Effector CD8-positive, alpha-beta T cell (primary cell): ENCODE results near the gene GRPEL1.

Experiments
- DNase-seq: peaks from one replicate; lab custom pipeline; 2025; lab: John Stamatoyannopoulos, UW

GRPEL1 gene

DNA sequence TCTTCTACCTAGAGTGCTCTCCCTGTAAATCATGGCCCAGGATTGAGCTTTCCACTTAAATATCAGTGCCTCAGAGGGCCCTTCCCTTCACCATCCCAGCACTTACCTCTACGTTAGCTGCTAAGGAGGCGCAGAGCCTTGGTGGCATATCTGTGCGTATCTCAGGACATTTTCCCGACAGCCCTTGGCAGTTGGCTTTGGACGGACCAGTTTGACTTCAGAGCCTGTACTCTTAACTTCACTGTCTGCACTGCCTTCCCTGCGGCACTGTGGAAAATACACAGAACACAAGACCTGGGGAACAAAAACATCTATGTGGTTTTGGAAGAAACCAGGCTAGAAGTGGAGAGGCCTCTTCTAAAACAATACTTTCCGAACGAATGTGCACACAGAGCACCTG lies 22.3 kb downstream of the GRPEL1 start:
- no peak for DNase-seq

DNA sequence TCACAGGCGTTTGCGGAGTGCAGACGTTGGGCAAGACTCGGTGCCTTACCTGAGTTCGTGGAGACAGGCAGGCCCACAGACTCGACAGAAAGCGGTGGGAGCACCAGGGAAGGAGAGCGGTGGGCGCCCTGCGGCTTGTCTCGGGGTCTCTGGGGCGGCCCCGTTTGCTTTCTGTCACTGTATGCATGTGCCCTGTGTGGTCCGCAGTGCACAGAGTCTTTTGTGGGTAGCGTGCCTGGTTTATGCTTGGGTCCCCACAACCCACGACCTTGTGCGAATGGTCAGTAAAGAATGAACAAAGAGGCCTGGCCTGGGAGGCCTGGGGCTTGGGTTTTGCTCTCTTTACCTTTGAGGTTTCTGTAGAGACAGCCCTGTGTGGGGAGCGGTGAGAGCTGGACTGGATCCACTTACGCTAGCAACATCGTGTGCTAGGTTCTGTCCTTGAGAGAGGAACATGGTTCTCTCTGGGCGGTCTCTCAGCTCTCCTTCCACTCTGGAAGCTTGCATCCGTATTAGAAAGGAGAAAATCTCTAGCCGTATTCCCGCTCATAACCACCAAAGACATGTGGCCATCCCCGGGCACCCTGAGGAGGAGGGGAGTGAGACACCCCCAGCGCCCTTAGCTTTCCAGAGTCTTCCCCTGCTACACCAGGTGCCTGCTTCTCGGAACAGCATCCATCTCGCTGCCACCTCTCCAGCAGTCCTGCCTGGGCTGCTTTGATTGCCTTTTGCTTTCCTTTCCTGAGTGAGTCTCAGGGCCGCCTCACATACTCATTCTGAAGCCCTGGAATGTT lies 23.5 kb downstream of the GRPEL1 start:
- no peak for DNase-seq

DNA sequence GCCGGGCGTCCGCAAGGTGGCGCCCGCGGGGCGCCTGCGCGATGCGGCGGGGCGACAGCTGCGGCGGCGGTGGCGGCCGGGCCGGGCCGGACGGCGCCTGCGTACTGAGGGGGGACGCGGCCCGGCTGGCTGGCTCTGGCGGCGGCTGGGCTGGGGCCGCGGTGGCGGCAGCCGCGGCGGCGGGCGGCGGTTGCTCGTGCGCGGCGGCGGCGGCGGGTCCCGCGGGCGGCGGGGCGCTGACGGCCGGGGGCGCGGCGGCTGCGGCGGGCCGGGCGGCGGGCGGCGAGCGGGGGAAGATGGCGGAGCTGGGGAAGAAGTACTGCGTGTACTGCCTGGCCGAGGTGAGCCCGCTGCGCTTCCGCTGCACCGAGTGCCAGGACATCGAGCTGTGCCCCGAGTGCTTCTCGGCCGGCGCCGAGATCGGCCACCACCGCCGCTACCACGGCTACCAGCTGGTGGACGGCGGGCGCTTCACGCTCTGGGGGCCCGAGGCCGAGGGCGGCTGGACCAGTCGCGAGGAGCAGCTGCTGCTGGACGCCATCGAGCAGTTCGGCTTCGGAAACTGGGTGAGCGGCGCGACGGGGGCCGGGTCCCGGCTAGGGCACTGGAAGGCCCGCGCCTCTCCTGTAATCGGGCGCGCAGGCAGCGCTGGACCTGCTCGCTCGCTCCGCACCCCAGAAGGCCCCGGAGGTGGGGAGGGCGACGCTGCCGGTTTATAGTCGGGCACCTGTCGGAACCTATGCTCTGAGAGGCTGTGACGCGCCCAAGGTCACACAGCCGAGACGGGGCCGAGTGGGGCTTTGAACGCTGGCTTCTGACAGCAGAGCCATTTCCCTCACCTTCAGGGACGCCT lies 24.4 kb downstream of the GRPEL1 start, which contains the start of gene TADA2B:
Gene TADA2B (plus strand): TSS at position 89 of the 853 bp plus-strand sequence. CDS start 208 bp downstream, at position 297.
- peak; percentile 28 for DNase-seq

DNA sequence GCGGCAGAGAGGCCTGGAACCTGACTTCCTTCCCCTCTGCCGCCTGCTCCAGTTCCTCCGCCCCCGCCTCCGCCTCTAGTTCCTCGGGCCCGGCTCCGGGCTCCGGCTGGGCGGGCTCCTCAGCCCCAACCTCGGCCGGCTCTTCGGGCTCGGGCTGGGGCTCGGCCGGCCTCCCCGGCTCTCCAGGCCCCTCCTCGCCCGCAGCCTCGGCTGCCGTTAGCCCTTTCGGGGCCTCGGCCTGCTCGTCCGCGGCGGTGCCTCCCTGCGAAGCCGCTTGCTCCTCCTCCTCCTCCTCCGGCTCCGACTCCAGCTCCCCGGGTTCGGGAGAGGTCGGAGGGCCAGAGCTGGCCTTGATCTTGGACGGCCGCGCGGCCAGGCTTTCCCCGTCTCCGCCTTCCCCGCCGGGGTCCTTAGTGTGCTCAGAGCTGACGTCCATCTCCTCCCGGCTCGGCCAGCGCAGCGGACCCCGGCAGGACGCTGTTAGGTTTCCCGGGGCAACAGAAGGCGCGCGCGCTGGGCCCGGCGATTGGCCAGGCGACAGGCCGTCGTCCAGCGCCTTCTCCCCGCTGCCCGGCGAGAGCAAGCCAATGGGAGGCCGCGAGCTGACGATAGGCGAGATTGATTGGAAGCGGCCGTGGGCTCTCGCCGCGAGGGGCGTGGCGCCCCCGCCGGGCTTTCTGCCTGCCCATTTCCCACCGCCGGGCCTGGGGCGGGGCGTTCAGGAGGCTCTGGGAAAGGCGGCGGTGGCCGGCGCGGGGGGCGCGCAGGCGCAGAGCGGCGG lies 25.2 kb downstream of the GRPEL1 start:
- peak; percentile 87 for DNase-seq

GRCh38 chr4:7041801-7042502 lies 25.9 kb downstream of the GRPEL1 start:
- DNase-seq, result no peak

- no peak for DNase-seq
These were observed 26.6 kb downstream of the GRPEL1 start for GRCh38 chr4:7041246-7041645.

- no peak for DNase-seq
These were observed 27.1 kb downstream of the GRPEL1 start for GRCh38 chr4:7040765-7041164.

DNA sequence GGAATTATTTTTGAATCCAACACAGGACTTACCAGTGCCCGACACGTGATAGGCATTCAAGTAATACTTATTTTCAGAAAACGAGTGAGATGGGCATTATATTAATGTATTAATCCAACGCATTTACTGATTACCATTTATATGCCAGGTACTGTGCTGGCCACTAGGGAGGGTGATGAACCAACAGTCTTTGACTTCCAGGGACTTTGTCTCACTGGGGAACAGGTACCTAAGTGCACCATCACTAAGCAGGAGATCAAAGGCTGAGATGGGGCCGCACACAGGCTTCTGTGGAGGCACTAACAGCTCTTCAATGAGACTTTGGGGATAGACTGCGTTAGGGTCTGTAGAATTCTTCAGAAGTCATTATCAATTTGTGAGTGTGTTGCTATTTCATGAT lies 30.4 kb downstream of the GRPEL1 start:
- no peak for DNase-seq

DNA sequence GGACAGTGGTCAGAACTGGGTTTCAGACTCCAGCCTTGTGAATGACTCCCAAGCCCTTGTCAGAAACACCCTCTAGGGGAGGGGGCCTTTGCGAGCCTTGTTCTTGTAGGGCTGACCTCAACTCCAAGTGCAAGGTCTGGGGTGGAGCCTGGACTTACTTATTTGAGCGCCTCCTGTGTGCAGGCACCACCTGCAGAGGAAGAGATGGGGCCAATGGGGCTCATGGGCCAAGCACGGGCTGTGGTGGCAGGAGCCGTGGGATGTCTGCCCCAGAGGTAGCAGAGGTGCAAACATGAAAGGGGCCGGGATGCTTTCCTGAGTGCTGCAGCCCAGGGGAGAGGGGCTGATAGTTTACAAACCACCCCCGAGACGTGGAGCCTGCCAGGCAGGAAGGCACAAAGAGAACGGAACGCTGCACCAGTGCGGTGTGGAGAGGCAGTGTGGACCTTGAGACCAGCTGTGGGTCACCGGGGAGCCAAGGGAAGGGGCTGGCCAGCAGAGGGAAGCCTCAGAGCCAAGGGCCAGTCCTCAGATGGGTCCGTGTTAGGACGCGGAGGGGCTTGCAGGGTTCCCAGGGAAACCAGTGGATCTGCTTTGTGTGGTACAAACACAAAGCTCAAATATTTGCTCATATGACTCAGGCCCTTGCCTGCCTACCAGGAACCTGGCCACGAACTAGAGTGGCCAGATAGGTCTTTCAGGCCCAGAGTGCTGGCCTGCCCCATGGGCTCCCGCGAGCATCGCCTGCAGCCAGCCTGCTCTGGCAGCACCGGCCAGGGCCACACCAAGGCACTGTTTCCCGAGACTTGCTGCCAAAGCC lies 33.4 kb downstream of the GRPEL1 start:
- no peak for DNase-seq

DNA sequence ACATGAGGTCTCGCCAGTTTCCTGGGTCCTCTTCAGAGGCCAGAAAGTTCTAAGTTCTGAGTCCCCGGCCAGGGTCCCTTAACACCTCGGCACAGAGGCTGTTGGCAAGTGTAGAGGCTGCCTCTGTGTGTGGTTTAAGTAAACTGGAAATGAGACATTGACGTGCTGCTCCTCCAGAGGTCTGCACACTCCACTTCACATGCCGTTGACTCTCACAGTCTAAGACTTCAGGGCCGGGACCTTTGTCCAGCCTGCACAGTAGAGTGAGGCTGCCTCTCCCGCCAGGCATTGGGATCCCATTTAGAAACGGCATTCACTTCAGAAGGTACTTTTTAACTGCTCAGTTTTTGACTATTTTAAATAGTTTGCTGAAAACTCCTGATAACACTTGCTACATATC lies 35.3 kb downstream of the GRPEL1 start:
- no peak for DNase-seq

DNA sequence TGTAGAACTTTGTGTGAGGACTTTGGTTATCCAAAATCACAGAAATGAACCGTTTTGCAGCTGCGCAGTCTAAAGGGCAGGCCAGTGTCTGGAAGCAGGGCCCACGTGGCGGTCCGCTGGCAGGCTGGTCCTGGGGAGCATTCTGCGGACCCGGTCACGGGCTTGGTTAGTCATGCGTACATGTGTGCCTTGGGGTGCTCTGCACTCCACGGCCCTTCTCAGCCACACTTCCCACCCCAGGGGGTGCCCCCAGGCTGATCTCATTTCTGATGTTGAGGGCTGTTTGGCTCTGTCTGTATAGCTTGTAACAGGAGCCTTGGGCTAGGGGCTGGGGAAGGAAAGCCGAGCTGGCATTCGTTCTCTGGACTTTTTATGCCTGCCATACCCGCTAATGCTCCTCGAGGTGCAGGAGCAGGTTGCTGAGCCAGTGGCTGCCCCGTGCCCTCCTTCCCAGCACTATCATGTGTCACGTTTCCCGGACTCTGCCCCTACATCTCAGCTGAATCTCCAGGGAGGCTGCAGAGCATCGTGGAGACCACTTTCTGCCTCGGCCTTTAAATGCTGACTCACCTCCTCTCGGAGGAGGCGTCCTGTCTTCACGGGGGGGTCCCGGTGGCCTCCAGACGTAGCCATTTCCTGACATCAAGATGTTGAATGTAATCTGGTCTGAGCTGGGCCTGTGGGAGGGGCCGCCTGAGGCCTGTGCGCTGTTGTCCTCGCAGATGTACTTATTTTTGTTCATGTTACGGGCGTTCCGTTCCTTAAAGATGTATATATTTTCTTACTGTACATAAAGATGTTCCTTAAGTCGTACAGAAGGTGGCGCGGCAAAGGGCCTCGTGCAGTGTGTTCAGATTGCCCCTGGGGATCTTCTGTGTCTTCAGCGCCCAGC lies 36.1 kb downstream of the GRPEL1 start:
- no peak for DNase-seq

DNA sequence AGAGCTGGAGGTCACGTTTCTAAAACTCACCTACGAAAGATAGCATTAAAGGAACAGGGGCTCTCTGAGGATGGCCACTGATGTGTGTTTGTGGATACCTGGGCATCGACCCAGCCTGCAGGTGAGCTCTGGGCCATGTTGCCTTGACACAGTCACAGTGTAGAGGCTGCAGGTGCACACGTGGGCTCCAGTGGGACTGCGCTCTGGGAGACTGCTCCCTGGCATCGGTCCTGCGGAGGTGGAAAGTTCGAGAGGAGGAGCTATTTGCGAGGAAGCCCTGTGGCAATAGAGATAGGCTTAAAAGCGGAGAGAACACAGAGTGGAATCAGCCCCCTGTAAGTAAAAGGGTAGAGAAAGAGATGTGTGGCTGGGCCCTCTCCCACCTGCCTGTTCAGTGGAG lies 37.0 kb downstream of the GRPEL1 start:
- DNase-seq, result no peak

DNA sequence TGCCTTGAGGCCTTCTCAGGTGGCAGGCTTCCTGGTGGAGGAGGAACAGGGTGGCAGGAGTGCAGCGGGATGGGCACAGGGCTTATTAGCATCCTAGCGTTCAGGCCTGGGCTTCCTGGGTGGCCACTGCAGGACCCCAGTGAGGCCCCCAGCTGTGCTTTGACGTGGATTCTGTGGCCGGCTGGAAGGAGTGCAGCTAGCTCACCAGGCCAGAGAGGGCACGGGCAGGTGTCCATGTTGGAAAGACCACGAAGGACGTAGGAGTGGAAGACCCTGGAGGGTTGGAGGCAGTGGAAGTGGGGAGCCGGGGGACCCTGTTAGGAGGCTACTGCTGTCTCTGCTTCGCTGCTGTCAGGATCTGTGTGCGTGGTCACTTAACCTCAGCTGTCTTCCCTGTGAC lies 37.9 kb downstream of the GRPEL1 start:
- DNase-seq, result no peak

DNA sequence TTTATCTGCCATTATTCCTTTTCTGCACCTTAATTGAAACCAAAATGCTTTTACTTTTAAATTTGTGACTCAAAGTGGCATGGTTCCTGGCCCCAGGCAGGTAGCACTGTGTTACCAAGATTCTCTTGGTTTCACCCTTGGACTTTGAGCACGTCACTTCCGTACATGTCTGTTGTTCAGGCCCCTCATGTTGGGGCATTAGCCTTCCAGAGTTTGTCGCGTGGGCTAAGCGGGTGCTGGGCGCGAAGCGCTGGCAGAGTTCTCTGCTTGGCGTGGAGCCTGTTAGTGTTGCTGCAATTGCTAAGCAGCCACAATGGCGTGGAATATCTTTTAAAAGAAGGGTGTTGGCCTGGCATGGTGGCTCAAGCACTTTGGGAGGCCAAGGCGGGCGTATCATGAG lies 38.7 kb downstream of the GRPEL1 start:
- DNase-seq, result no peak

GRCh38 chr4:7027913-7028312 lies 40.0 kb downstream of the GRPEL1 start:
- no peak for DNase-seq

DNA sequence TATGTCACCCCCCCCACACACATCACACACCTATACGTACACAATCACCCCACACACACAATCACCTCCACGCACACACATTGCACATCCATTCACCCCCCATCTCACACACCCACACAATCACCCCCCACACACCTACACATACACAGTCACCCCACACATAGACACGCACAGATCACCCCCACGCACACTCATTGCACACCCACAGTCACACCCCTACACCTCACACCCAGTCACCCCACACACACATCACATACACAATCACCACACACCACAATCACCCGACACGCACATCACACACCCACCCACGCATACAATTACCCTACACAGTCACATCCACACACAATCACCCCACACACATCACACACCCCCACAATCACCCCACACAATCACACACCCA lies 40.6 kb downstream of the GRPEL1 start:
- no peak for DNase-seq

DNA sequence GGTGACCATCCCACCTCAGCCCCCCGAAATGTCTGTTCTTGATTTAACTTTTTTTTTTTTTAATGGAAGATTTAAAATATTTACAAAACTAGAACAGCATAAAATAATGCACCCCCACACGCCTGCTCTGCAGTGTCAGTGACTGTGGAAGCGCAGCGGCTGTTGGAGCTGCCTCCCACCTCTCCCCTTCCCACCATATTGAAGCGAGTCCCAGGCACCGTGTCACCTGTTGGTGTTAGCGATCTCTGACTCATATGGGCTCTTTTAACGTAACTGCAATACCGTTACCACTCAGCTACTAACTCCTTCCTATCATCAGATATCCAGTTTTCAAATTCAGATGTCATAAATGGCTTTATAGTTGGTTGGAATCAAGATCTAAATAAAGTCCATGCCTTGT lies 41.8 kb downstream of the GRPEL1 start:
- DNase-seq, result no peak

DNA sequence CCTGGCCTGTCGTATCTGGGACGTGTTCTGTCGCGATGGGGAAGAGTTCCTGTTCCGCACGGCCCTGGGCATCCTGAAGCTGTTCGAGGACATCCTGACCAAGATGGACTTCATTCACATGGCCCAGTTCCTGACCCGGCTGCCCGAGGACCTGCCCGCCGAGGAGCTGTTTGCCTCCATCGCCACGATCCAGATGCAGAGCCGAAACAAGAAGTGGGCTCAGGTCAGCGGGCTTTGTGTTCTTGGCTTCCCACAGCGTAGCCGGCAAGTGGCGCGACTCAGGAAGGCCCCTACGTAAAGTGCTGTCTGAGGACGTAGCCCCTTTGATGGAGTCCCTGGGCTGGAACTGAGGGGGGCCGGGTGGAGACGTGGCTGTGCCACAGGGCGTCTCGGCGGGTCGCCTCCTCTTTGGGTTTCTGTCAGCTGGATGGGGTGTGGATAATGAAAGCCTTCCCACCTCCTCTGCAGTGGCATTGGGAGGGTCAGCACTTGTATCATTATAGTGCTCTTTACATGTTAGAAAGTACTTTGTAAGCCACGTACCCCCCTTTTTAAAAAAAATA lies 42.7 kb downstream of the GRPEL1 start:
- no peak for DNase-seq

DNA sequence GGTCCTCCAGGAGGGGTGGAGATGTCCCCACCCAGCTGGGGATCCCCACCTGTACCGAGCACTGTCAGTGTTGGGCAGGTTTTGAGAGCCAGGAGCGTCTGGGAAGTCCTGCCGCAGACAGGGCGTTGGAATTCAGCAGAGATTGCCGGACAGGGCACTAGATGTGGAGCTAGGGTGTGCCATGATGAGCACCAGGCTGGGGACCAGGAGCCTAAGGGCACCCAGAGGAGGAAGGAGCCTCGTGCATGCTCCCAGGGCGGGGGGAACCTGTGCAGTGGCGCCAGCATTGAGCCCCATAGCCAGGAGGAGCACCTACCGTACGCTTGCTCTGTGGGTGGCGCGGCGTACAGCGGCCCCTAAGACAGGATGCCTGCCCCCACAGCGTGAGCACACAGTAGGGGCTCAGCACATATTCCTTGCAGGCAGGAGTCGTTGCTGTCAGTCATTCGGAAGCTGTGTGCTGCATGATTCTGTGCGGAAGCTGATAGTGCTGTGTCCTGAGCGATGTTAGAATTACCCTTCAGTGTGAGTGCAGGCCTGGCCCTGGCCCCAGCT lies 43.5 kb downstream of the GRPEL1 start:
- no peak for DNase-seq
